ENCODE data around the gene SEMA3C.

Gene SEMA3C

DNA sequence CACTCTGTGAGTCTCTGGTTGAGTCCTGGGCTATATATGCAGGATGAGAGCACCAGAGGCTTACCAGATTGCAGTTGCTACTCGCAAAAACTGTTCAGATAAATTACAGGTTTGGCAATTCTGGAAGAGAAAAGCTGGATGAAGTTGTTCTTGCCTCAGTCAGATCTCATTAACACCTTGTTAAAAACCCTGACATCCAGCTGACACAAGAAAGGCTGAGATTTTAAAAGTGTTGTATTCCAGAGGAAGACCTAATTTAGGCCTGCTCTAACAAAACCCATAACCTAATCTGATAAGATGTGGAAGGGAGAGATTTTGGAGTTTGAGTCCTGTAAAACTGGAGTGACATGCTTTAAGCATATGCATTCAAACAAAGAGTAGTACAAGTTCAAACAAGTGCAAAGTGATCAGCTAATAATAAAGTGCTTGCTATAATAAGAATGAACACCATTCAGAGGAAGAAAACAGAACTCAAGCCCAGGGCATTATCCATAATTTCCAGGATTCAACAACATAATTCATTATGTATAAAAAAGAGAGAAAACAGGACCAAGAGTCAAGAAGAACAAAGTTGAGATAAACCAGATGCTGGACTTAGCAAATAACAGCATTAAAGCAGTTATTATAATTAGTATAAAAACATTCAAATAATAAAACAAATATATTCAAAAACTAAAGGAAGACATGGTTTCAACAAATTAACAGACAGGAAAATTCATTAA, 144.9 kb downstream of the SEMA3C start:
- DNase-seq, result no peak

DNA sequence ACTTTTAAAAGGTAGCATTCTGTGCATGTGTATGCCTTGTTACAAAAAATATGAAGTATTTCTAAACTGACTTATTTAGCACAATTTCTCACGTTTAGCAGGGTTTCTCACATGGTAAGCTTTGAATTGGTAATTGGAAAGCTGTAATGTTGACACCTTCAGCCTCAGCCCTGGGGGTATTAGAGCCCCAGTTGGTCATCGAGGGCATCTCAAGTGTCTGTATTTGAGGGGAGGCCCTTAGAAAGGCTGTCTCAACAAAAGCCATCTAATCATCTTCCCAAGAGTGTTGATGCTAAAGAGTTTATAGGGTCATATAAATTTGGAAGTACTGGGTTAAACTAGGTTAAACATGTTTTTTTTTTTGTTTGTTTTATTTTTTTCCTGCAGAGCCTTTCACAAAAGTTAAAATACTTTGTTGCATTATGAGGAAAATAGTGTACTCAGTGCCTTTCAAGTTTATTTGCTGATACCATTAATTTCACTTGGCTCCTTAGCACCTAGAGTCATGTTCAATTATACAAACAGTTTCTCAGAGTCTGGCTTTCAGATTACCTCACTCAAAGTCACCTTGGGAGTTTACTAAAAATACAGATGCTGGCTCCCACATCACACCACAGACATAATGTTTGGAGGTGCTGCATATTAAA, 146.4 kb downstream of the SEMA3C start:
- no peak for DNase-seq

- no peak for DNase-seq
Observed at GRCh38 chr7:80771523-80771922, 147.3 kb downstream of the SEMA3C start.

GRCh38 chr7:80770675-80771081, 148.2 kb downstream of the SEMA3C start:
- DNase-seq, result no peak

DNA sequence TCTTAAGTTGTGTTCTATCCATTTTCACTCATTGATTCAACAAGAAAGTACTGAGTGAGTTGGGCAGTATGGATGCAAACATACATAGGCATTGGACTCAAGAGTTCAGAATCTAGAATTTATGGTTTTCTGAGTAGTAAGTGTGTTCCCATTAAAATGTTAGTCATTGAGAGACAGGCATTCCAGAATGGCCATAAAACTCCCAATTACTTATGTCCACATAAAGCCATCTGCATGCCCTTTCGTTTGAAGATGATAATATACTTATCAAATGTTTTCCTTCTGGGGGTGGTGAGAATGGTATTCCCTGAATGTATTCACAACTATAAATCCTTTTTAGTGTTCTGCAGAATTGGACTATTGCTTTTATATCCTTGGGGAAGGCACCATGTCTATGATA, 148.8 kb downstream of the SEMA3C start:
- no peak for DNase-seq

DNA sequence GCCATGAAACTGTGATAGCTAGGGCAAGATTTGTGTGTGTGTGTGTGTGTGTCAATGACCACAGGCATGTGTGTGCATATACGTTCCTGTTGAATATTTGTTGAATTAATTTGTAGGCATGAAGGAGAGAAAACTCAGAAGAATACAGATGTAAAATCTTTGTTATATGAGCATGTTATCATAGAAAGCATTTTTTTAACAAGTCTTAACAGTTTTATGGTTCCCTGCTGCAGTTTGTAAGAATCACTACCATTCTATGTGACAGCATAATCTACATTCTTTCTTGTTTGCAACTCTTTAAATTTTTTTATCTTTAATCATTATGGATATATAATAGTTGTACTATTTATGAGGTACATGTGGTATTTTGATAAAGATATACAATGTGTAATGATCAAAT, 150.1 kb downstream of the SEMA3C start:
- DNase-seq, result no peak

- DNase-seq, result no peak
Observed at GRCh38 chr7:80767654-80768053, 151.2 kb downstream of the SEMA3C start.

DNA sequence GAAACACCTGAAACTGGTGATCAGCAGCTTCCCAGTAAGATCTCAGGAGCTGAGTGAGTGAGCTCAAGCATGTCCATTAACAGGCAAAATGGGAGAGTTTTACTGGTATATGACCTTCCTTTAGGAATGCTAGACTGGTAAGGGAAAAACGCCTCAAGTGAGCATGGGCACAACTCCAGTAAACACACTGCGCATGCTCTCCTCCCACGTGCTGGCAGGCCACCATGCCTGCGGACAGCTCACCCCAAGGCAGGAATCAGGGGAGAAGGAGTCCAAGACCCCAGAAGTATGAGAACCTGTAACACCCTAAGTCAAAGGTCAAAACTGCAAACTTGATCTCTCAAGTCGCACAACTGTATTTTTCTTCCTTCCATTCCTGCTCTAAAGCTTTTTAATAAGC, 152.1 kb downstream of the SEMA3C start:
- no peak for DNase-seq

DNA sequence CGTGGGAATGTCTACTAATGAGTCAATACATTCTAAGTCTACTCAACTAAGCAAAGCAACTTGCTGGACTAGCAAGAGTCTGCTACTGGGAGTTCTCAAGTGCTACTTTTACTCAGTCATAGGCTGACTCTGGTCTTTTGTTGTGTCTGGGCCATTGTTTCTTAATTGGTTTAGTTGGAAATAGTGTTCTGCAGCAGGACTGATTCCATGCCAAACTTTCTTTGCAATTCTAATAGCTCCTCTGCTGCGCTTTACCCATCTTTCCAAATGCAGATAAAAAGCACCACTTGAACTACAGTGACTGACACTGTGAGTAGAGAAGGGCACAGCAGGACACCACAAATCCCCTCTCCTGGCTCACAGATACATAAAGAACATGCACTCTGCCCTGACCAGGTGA, 154.7 kb downstream of the SEMA3C start:
- DNase-seq, result no peak

- DNase-seq, result no peak
Observed at GRCh38 chr7:80763704-80764103, 155.1 kb downstream of the SEMA3C start.

DNA sequence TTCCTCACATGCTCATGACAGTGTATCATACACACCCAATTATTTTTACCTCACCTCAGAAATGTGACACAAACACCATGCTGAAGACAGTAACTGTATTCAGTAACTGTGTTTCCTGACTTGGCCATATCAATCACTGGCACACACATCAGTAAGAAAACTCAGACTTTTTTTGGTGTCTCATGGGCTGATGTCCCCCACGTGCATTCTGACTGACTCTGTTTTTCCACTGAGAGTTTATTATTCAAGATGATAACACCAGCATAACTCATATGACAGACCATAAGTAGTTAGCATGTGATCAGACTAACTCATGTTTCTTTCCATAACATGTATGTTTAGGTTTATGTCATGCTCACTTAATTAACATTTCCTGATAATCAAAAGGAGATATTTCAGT, 155.6 kb downstream of the SEMA3C start:
- DNase-seq, result no peak

GRCh38 chr7:80760292-80760691, 158.6 kb downstream of the SEMA3C start:
- DNase-seq, result no peak

DNA sequence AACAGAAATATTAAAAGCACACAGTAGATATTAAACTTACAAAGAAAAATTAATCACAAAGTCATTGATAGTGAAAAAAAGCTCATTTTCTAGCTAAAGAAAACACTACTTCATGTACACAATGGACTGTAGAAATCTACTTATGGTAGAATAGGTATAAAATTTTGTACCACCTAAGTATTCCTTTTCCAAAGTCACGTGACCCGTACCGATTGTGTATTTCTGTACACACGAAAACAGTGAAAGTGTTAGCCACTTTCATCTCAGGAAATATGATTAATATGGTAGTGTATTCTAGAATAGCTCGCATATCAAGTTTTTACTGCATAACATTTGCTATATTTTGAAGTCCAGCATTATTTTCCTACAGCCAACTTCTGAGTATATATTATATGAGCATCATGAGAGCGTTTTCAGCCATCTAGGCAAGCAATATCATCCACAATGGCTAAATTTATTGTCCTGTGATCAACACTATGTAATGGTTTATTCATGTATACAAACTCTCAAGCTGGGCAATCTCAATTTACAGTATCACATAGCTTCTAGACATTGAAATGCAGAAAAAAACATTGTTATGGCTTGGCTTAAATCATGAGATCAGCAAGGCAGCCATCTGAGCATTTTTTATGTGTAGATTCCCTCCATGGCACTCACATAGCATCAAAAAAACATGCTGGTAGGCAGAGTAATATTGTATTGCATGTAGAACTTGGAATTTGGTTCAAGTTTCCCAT, 165.7 kb downstream of the SEMA3C start:
- no peak for DNase-seq

GRCh38 chr7:80749270-80749669, 169.6 kb downstream of the SEMA3C start:
- DNase-seq, result no peak

DNA sequence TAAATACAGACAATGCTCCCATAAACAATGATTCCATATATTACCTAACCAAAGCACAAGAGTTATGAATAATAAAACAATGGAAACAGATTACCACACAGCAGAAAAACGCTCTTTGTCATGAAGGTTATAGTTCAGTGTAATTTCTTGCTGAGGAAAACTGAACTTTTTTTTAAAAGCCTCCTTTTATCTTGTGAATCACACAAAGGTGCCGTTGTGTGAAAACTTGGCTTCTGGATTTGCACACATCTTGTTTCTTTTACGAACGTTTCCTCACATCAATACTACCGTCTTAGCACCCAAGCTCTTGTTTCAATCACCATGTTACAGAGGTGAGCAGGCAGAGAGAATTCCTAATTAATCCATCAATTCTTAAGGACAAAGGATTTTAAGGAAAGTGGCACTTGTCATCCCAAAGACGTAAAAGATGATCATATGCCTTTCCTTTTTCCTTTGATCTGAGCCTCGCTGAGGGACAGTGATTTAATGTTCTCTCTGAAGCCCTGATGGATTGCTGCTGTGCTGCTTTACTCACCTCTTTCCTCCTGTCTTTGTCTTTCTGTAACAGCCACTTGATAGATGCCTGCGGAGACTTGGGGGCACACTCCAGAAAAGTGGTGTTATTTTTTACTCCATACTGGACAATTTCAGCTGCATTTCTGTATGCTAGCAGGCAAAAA, 170.3 kb downstream of the SEMA3C start:
- no peak for DNase-seq

GRCh38 chr7:80740778-80741545, 177.9 kb downstream of the SEMA3C start:
- DNase-seq, result no peak

GRCh38 chr7:80736371-80737125, 182.3 kb downstream of the SEMA3C start:
- no peak for DNase-seq

DNA sequence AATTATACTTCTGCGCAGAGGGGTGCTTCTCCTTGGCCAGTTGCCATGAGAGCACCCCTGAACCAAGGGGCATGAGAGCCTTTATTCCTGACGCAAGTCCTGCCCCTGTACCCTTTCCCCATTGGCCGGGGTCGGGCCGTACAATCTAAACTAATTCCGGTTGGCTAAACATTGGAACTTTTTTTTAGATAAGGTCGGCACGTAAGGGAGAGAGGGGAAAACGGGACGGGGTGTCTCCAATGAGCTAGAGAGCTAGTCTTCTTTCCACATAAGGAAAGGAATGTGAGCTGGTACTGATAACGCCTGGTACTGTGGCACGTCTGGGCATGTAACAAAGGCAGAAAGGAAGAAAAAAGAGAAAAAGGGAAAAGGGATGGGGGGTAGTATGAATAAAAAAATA, 183.5 kb downstream of the SEMA3C start:
- DNase-seq, result no peak

DNA sequence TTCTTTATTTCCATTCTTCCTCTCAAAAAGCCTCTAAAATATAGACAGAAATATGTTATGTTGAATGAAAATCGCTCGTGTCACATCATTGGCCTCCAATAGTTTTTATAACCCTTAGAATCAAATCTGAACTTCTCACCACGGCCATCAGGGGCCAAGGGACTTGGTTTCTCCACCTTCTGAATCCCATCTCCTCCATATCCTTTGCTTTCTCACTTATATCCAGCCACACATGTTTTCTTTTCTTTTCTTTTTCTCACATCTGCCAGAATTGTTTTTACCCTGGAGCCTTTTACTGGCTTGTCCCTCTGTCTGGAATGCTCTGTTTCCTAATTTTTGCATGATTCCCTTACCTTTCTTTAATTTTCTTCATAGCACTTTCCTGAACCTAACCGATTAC, 184.8 kb downstream of the SEMA3C start:
- no peak for DNase-seq

DNA sequence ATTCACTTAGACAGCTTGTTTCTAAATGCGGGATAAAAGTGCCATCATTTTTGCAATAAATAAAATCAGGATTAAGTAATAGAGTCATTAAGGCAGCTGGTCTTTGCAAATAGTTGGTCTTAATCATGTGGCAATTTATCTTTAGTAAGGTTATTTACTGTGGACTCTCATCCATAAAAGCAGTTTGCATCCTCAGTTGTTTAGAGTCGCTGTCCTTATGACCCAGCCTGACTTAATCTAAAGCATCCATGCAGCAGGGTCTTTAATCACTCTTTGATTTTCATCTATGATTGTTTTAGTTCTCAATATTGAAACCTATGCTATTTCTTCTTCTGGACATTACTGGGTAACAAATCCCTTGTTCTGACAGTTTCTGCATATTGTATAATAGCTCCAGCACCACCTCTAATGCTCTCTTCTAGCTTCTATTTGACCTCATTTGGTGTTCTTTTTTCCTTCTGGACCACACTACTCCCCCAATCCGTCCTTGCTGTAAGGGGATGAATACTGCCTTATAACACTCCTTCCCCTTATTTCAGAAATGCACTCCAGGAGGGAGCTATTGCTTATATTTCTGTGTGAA, 185.4 kb downstream of the SEMA3C start:
- no peak for DNase-seq

GRCh38 chr7:80732630-80733029, 186.2 kb downstream of the SEMA3C start:
- DNase-seq, result no peak

DNA sequence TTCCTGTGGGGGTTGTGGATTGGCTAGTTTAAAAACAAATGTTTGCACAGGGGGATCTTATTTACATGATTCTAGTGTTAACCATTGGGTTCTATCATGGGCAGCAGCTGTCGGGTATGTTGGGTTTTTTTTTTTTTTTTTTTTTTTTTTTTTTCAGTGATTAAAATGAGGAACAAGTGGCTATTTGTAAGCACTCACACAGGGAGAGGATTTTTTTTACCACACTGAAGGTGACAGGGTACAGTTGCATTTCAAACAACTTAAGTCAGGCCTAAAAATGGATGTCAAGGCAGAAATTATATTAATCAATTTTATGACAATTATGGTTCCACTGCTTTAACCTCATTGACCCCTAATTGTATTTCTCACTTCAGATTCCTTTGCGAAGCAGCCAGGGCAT, 187.6 kb downstream of the SEMA3C start:
- DNase-seq, result no peak

Data from stimulated activated CD8-positive, alpha-beta memory T cell treated with anti-CD3 and anti-CD28 coated beads, Interleukin-4, amount 100 ng/mL, for 48 hours (primary cell).